GM12873 (cell line): ENCODE results near the gene OR10G3.

Source experiments
- CTCF ChIP-seq: IDR thresholded peaks from 2 replicates; pipeline ENCODE4 v1.5.1; 2012; ENCODE audit warnings: low read depth, mild to moderate bottlenecking, moderate library complexity, low read length, control low read depth; ENCODE audit not compliant: insufficient read depth; ENCODE audit errors: missing control alignments

OR10G3 gene

GRCh38 chr14:21579976-21580375 lies at the start of gene OR10G3:
OR10G3 (minus strand) TSS chr14:21580076; CDS start chr14:21570744, 9,332 bp downstream.
- no peak for TF ChIP-seq CTCF

GRCh38 chr14:21626491-21627230 lies 46.8 kb upstream of the OR10G3 start:
- TF ChIP-seq CTCF = no peak

- TF ChIP-seq CTCF = no peak
Observed at GRCh38 chr14:21617614-21618013, 37.7 kb upstream of the OR10G3 start.

- no peak for TF ChIP-seq CTCF
Observed at GRCh38 chr14:21614240-21614639, 34.4 kb upstream of the OR10G3 start.

GRCh38 chr14:21612324-21612723 lies 32.4 kb upstream of the OR10G3 start:
- TF ChIP-seq CTCF = no peak

GRCh38 chr14:21589317-21589716 lies 9.4 kb upstream of the OR10G3 start:
- TF ChIP-seq CTCF = no peak

GRCh38 chr14:21575661-21576060 lies 4.2 kb downstream of the OR10G3 start:
- no peak for TF ChIP-seq CTCF
